ENCODE results near the gene CHIT1.

CHIT1 gene

DNA sequence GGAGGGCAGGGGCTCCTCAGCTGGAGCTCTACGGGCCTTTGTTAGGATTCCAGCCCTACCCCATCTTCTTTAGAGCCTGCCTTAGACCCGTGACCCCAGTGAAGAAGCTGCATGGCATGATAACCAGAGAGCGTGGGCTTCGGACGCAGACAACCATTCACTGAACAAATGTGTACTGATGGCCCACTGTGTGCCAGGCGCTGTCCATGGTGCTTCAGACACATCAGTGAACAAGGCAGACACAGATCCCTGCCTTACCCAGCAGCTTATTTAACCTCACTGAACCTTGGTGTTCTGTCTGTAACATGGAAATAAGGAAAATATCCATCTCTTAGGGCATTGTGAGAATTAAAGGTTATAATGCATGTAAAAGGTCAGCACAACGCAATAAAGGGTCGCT, 9.5 kb downstream of the CHIT1 start:
- no peak for DNase-seq (ENCODE audit: low read depth)
- H3K4me3 ChIP-seq (ENCODE audit: low read depth, low read length) = no peak overlapping the region

DNA sequence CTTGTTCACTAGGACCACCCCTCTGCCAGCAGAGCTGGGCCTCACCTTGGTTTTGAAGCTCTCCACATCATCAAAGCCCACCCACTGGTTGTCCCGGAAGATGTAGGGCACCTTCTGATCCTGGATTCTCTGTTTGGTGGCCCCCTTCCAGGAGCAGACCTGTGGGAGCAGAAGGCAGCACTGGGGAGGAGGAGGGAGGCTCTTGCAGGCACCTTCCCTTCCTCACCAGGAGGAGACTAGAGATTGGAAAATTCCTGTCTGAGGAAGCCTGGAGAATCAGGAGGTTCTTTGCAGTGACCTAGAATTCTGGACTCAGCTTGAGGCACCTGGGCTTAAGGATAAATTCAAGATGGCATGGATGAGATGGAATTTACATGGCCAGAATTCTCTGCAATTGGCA, 10.3 kb downstream of the CHIT1 start:
- no peak for DNase-seq (ENCODE audit: low read depth)
- H3K4me3 ChIP-seq (ENCODE audit: low read depth, low read length) = no peak overlapping the region

DNA sequence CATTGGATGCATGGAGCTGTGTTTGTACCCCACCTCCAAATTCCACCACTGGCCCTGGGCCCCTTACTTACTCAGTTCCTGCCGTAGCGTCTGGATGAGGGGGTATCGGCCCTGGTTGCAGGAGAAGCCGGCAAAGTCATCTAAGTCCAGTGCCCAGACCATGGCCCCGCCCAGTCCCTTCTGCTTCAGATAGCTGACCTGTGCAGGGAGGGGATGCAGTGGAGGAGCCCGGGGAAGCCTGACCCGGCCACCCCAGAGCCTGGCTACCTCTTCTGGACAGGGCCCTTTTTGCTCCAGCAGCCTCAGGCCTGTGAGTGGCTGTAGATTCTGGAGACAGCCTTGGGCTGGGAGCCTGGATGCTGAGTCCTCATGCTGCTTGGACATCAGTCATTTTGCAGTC, 11.8 kb downstream of the CHIT1 start:
- DNase-seq (ENCODE audit: low read depth) = no peak
- no peak overlapping the region for H3K4me3 ChIP-seq (ENCODE audit: low read depth, low read length)

DNA sequence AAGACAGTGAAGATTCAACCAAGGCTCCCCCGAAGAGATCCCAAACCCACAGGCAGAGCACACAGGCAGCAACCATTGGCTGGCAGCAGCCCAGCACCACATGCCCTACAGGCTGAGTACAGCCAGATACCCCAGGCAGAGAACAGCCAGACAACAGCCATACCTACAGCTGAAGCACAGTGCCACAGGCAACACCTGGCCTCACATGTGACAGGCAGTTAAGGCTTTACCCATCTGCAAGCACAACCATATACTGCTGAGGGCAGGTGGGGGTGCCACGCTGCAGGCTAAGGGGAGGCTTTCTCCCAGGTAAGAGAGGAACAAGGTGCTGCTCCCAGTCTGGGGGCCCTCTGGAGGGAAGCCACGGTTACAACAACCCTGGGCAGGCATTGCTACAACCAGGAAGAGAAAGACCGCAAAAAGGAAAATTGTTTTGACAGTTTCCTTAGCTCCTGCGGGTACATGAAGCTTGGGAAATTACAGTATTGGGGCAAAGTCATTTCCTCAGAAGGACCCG, 12.3 kb downstream of the CHIT1 start:
- DNase-seq (ENCODE audit: low read depth) = no peak

DNA sequence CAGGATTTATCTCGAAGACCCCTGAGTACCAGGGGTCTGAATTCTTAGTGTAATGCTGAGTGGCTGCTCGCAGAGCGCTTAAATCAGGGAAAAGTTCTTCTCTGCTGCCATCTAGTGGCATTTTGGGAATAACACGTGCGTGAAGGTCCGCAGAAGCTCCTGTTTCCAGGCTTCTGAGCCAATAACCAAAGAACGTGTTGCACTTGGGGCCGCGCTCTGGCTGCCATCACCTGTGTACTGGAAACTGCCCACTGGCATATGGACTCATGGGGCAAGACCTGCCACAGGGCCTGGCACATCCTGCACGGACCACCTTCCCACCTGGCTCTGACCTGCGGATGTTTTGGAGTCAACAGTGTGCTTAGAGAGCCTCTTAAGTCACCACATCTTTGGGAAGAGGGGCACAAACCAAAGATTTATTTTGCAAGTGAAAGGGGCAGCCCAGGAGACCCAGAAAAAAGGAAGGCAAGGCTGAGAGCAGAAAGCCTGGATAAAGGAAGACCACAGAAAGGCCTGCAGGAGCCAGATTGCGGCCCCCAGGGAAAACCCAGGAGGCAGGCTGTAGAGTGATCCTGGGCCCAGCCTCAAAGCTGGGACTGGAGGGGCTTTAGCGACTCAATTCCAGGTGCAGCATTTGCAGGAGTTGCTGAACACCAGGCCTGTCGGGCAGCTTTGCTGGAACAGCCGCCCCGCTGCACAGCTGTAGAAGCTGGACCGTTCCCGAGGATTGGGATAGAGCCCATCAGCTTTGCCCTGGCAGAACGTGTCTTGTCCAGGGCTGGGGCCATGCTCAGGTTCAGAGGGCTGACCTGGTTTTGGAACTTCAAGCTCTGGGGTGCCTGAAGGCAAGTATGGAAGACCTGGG, 13.0 kb downstream of the CHIT1 start:
- no peak for DNase-seq (ENCODE audit: low read depth)

More for the DNA sequence above, 12.3 kb downstream of the CHIT1 start:
- H3K4me3 ChIP-seq (ENCODE audit: low read depth, low read length) = no peak overlapping the region

DNA sequence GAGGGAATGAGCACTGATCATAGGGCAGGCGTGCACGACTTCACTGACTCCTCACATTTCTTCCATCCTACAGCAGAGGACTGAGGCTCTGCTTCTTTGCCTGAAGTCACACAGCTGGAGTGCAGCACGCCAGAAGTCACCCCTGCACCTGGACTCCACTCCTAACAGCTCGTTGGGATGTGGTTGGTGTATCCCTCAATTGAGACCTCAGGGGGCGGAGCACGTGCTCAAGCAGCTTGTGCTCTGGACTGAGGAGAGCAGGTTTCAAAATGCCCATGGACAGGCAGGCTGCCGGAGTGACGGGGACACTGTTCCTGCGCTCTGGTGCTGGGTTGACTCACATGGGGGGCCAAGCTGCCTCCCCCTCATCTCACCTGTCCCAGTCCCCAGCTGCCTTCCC, 13.9 kb downstream of the CHIT1 start:
- no peak for DNase-seq (ENCODE audit: low read depth)
- H3K4me3 ChIP-seq (ENCODE audit: low read depth, low read length) = no peak overlapping the region

More for the DNA sequence above, 13.0 kb downstream of the CHIT1 start:
- no peak overlapping the region for H3K4me3 ChIP-seq (ENCODE audit: low read depth, low read length)

DNA sequence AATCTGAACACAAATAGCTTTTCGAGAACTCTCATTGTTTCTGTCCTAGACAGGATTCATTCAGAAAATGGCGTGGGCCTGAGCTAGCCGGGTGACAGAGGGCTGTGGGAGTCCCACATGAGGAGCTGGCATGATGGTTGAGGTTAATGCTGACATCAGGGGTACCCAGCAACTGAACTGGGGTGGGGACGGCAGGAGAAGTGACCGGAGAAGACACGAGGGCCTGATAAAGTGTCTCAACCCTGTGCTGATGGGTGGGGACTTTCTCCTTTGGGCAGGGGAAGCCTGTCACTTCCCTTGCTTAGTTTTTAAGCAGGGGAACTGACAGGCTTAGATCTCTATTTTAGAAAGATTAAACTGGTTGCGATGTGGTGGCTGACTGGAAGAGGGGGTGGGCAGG, 14.6 kb downstream of the CHIT1 start:
- no peak overlapping the region for H3K4me3 ChIP-seq (ENCODE audit: low read depth, low read length)
- DNase-seq (ENCODE audit: low read depth) = no peak

DNA sequence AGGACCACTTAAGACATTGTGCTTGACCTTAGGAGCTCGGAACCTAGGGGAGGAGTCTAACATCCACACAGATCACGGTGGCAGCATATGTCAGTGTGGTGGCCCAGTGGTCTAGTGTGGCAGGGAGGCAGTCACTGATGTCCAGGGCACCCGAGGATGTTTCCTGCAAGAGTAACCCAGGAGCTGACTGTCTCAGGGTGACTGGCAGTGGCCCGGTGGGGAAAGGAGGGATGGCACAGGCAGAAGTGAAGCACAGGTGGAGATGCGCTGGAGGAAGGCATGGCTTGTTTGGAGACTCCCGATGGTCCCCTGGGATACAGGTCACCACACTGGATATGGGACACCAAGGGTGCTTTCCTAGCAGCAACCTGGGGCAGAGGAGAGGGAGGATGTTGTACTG, 16.3 kb downstream of the CHIT1 start:
- no peak for DNase-seq (ENCODE audit: low read depth)
- no peak overlapping the region for H3K4me3 ChIP-seq (ENCODE audit: low read depth, low read length)

DNA sequence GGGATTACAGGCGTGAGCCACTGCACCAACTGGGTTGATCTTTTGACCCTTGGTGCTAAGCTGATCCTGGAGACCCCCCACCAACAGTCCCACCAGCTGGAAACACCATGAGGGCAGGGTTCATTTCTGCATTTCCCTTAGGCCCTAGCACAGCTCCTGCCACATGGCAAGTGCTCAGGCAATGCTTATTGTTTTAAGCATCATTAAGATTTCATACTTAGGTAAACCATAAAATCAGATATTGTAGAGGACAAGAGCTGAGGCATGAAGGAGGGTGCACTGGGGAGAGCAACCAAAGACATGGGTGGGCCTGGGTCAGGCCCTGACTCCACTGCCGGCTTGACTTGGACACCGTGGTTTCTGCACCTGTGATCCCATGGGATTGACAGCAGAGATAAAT, 17.7 kb downstream of the CHIT1 start:
- no peak overlapping the region for H3K4me3 ChIP-seq (ENCODE audit: low read depth, low read length)
- DNase-seq (ENCODE audit: low read depth) = no peak

DNA sequence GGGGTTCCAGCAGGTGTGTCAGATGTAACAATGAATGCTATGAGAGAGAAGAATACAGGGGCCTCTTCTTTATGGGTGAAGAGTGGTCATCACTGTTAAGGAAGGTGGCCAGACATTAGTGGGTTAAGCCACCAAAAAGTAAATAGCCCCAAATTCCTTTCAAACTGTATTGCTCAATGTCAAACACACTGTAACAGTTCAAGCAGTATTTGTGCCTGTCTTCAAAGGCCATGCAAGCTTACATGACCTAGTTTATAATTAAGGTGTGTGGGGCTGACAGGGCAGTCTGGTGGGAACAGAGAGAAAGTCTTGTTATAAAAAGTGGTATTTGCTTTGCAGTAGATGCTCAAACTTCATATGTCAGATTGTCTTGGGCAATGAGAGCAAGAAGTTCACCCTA, 18.5 kb downstream of the CHIT1 start:
- no peak for DNase-seq (ENCODE audit: low read depth)
- H3K4me3 ChIP-seq (ENCODE audit: low read depth, low read length) = no peak overlapping the region

DNA sequence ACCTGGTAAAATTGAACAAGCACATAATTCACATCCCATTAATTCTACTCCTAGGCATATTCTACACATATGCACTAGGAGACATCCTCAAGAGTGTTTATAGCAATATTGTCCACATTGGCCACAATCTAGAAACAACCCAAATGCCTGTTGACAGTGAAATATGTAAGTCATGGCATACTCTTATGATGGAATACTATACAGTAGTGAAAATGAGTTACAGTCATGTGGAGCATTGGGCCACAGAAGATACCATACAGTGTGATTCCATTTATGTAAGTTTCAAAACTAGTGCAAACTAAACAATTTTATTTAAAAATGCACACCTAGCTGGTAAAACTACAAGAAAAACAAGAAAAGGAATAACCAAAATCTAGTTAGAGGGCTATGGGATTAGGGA, 19.1 kb downstream of the CHIT1 start:
- H3K4me3 ChIP-seq (ENCODE audit: low read depth, low read length) = no peak overlapping the region

DNA sequence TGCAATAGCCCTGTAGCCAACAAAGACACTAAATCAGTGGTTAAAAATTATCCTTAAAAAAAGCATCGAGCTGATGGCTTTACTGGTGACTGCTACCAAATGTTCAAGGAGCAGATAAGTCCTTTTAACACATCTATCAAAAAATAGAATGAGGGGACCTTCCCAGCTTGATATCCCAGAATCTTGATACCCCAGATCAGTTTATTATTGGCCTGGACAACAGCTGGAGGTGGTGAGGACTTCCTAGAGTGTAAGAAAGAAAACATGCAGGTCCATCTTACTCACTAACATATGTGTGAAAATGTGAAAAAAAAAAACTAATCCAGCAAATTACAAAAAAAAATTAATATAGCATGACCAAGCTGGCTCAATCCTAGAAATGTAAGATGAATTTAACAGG, 21.3 kb downstream of the CHIT1 start:
- DNase-seq (ENCODE audit: low read depth) = no peak
- no peak overlapping the region for H3K4me3 ChIP-seq (ENCODE audit: low read depth, low read length)

More for the DNA sequence above, 19.1 kb downstream of the CHIT1 start:
- no peak for DNase-seq (ENCODE audit: low read depth)

DNA sequence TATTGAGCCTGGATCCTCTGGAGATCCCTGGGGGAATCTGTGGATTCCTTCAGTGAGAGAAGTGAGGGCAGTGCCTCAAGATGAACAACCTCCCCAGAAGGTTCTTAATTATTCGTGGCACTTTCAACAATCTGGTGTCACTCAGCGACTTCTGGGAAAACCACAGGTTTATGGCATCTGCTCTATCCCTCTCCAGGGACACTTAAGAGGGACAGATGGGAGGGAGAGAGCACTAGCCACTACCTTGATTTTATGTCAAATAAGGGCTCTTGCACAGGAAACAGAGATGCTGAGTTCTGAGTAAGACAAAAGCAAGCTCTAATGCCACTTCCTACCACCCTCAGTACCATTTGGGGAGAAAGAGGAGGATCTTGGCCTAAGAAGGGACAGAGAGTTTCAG, 21.7 kb downstream of the CHIT1 start:
- no peak overlapping the region for H3K4me3 ChIP-seq (ENCODE audit: low read depth, low read length)
- no peak for DNase-seq (ENCODE audit: low read depth)

DNA sequence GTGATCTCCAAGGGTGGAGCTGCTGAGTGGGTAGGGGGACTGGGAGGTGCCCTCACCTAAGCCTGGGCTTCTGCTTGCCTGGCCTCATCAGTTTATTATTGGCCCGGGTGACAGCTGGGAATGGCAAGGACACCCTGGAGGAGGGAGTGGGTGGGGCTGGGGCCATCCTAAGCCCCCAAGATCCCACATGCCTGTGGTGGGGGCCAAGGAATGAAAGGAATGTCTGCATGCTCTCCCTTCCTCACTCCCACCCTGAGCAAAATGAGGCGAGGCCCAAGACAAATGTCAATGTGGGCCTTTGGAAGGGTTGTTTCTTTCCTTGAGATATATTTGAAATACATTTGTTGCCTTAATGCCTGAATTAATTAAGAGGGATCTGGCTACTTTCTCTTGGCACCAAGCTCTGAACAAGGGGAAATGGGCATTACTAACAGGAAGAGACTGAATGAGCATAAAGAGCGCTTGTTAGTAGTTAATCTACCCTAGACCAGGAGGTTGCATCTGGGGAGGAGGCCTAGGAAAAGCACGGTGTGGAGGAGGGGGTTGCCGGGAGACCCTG, 23.3 kb downstream of the CHIT1 start:
- H3K4me3 ChIP-seq (ENCODE audit: low read depth, low read length) = no peak overlapping the region
- DNase-seq (ENCODE audit: low read depth) = peak; percentile 31

DNA sequence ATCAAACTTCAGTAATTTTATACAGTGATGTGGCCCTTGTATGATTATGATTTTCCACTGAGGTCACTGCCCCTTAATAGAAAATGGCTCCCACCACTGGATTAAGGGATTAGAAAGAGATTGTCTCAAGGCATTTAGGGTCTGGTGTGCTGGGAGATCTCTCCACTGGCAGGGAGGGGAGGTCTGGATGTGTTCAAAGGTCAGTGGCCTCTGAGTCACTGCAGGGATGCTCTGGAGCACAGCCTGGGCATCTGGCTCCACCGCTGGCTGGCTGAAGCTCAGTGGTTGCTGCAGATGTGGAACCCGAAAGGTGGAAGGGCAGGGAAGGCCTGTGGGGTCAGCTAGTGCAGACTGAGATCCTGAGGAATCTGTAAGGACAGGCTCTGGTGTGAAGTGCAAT, 24.7 kb downstream of the CHIT1 start:
- no peak for DNase-seq (ENCODE audit: low read depth)
- H3K4me3 ChIP-seq (ENCODE audit: low read depth, low read length) = no peak overlapping the region

DNA sequence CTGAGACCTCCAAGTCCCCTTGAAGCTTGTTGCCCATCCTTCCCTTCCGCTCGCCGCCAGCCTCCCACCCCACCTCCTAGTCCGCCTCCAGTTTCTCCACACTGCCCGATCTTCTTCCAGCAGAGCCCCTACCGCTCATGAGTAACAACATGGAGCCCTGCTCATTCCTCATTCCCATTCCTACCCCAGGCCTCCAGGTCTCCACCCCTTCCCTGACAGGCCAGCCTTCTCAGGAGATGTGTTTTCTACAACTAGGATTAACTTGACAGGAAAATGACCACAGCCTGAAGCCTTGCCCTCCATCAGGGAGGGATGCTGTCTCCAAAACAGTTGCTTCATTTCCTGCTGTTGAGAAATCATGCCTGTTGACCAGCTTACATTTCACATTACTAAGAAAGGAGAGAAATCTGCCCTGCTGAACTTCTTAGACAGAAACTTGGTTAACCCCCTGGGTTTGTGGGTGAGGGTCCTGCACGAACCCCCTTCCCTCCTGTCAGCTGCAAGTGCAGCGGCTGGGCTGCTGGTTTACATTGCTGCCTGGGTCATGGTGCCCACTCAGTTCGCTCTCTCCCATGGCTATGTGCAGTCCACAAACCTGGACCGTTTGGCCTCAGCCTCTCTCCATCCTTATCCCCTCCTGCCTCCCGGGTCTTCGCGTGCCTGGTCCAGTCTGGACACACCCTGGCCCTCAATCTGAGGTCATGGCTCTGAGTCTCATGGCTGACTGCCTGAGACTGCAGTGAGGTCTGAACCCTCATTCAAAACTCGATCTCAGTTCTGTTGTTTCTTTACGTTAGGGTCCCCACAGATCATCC, 26.8 kb downstream of the CHIT1 start:
- no peak overlapping the region for H3K4me3 ChIP-seq (ENCODE audit: low read depth, low read length)
- peak; percentile 83 for DNase-seq (ENCODE audit: low read depth)

DNA sequence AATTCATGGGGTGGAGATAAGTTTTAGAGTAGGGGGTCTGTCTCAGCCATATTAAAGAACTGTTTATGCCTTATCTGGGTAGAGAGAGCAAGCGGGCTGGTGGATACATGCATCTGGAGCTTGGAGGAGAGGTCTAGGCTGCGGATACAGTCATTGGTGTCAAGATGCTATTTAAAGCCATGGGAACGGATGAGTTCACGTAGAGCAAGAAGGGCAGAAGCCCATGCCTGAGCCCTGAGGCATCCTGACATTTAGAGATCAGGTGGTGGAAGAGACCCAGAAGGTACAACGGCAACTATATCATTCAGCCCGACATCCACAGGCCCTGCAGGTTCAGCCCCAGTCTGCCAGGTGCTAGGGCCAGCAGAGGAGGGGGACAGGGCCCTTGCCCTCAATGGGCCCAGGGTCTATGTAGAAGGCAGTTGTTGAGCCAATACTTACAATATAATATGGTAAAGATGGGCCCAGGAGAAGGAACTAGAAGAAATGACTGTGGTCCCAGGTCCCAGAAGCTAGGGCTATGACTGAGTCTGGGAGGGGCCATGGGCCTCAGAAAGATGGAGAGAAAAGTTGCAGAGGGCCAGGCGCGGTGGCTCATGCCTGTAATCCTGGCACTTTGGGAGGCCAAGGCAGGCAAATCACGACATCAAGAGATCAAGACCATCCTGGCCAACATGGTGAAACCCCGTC, 27.8 kb downstream of the CHIT1 start:
- DNase-seq (ENCODE audit: low read depth) = no peak
- no peak overlapping the region for H3K4me3 ChIP-seq (ENCODE audit: low read depth, low read length)

DNA sequence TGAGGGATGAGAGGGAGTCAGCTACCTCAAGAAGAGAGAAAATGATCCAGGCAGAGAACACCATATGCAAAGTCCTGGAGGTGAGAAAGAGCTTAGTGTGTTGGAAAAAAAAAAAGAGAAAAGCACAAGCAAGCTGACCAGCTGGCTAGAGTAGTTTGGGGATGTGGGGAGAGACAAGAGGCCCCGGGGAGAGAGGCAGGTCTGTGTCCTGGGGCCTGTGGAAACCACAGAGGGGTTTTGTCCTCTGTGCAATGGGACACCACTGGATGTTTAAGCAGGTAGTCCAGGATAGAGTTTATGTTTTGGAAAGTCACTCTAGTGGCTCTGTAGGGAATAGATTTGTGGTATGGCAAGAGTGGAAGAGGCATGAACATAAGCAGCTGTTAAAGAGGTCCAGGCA, 28.6 kb downstream of the CHIT1 start:
- DNase-seq (ENCODE audit: low read depth) = no peak
- no peak overlapping the region for H3K4me3 ChIP-seq (ENCODE audit: low read depth, low read length)

DNA sequence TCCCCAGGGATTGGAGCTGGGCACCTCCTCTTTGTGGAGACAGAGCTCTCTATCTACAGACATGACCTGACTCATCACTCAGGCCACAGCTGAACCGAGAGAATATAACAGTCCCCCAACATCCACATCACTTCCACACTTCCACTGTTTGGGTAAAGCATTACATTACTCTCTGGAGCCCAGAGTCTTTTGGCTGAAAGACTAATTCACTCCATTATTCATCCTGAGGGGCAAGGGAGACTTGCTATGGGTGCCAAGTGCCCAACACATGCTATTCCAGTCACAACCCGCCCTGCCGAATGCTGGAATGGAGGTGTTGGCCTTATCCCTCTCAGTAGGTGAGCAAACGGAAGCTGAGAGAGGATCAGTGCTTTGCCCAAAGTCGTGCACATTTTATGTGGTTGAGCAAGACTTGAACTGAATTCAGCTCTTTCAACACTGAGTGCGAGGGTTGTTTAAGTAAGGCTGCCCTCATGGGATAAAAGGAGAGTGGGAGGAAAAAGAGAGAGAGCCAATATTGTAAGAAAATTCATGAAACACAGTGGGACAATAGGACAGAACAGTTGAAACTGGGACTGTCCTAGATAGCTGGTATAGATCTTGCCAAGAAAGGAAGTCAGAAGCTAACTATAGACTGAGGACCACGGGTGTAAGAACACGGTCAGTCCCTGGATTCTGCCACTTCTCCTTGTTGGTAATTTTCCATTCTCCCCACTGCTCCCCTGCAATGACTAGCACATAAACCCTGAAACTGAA, 29.5 kb downstream of the CHIT1 start:
- H3K4me3 ChIP-seq (ENCODE audit: low read depth, low read length) = no peak overlapping the region
- DNase-seq (ENCODE audit: low read depth) = peak; percentile 82

Data from skeletal muscle cell (primary cell).